DMS153 treated with DMSO at 0.1 percent for 48 hours (cell line): ENCODE measurements around the gene TUBB4A.
"Not testable (repeated sequence)": the region's sequence is repeated elsewhere in the genome, so short reads cannot be mapped to it uniquely, and the experiment has no call there.

Experiments
- DNase-seq: peaks from one replicate; lab custom pipeline; 2025; ENCODE audit not compliant: unreplicated experiment; lab: John Stamatoyannopoulos, UW

The TUBB4A gene

DNA sequence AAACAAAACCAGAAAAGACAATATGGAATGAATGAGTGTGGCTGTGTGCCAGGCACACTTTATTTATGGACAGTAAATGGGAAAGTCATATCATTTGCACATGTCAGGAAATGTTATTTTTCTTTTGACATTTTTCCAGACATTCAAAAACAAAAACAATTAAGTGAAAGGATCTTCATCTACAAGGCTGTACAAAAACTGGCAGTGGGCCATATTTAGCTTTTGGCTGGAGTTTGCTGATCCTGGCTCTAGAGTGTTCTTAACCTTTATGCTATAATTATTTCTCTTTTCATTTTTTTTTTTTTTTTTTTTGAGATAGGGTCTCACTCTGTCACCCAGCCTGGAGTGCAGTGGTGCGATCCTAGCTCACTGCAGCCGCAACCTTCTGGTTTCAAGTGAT, 22.2 kb upstream of the TUBB4A start:
- no peak for DNase-seq

- DNase-seq: no peak
Measured at GRCh38 chr19:6522712-6523111, 20.6 kb upstream of the TUBB4A start.

DNA sequence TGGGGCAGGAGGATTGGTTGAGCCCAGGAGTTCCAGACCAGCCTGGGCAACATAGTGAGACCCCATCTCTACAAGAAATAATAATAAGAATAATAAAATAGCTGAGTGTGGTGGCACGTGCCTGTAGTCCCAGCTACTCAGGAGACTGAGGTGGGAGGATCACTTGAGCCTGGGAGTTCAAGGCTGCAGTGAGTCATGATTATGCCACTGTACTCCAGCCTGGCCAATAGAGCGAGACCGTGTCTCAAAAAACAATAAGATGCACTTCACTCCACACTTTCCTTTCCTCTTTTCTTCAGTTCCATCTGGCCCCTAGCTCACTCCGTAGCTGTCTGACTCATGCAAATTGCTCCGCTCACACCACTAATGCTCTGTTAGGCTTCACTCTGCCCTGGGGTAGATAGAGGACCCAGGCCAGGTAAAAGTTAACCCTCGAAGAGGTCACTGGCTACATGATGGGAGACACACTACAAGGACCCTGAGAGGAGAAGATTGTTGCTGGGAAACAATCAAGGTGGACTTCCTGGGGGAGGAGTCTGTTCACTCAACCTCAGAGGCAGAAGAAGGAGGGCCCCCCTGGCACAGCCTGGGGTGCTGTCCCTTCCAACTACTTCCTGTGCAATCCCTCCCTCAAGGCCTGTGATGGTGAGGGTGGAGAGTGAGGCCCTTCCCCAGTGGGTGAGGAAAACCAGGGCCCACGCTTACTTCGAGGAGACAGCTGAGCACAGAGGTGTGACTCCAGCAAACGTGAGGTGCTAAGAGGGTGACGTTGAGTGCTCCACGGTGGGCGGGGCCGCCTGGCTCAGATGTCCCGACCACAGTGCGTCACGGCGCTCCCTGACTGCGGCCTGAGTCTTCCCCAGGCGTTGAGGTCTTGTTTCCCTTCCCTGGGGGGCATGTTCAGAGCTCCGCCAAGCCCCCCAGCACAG, 19.9 kb upstream of the TUBB4A start:
- no peak for DNase-seq

- no peak for DNase-seq
Measured at GRCh38 chr19:6519289-6519688, 17.2 kb upstream of the TUBB4A start.

DNA sequence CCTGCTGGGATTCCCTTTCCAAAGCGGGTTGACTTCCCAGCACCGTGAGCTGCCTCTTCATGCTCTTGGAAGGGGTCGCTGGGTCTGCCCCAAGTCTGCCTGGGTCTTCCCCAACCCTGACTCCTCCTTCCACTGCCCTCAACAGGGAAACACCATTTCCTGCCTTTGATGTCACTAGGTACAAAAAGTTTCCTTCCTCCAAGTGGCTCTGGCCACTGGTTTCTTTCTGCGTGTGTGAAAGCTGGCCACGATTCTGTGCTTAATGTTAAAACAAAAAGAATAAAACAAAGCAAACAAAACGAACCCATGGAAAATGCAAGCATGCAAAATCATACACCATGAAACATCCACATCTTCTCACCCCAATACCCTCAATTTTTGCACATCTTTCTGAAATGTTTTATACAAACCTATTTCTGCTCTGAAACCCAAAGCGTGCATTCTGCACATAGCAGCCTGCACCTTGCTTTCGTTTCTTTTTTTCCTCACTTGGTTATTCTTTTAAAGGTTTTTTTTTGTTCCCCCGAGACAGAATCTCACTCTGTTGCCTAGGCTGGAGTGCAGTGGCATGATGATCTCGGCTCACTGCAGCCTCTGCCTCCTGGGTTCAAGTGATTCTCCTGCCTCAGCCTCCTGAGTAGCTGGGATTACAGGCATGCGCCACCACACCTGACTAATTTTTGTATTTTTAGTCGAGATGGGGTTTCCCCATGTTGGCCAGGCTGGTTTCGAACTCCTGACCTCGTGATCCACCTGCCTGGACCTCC, 16.2 kb upstream of the TUBB4A start:
- no peak for DNase-seq

- peak; percentile 55 for DNase-seq
Measured at GRCh38 chr19:6516659-6517291, 14.7 kb upstream of the TUBB4A start.

GRCh38 chr19:6516018-6516658, 14.0 kb upstream of the TUBB4A start:
- DNase-seq: peak; percentile 88

DNA sequence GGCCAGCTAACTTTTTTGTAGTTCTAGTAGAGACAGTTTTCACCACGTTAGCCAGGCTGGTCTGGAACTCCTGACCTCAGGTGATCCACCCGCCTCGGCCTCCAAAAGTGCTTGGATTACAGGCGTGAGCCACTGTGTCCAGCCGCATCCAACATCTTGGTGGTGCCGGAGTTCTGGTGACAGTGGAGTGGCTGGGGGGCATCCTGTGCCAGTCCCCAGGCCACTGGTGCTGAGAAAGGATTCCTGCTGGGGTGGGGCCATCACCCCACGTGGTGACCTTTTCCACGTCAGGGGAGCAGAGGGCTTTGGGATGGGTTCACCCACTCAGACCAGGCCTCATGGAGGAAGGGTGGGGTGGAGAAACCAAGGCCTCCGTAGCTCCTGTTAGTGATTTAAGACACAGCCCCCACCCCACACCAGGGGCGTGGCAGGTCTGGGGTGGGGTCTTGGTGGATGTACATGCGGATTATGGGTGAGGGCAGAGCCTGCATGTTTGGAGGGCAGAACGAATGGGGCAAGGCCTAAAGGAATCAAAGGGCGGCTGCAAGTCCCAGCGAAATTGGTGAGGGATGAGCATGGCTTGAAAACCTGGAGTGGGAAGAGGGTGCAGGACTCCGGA, 12.9 kb upstream of the TUBB4A start:
- DNase-seq: no peak

GRCh38 chr19:6514089-6514488, 12.0 kb upstream of the TUBB4A start:
- DNase-seq: no peak

DNA sequence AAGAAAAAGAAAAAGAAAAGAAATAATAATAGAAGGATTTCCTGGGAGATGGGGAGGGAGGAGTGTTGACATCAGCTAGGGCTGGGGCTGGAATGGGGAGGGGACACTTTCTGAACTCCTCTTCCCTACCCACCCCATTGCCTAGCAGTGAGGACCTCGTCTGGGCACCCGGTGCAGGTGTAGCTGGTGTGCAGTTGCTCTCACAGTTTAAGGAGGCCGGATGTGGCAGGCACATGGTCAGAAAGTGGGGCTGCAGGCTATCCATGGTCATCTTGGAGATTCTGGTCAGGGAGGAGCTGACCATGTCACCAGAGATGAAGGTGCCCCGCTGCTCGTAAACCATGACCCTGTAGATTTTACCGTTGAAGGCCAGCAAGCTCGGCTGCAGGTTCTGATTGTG, 8.5 kb upstream of the TUBB4A start:
- DNase-seq: no peak

GRCh38 chr19:6509118-6509971, 7.2 kb upstream of the TUBB4A start:
- no peak for DNase-seq

- DNase-seq: not testable (repeated sequence)
Measured at GRCh38 chr19:6508028-6508771, 6.1 kb upstream of the TUBB4A start.

DNA sequence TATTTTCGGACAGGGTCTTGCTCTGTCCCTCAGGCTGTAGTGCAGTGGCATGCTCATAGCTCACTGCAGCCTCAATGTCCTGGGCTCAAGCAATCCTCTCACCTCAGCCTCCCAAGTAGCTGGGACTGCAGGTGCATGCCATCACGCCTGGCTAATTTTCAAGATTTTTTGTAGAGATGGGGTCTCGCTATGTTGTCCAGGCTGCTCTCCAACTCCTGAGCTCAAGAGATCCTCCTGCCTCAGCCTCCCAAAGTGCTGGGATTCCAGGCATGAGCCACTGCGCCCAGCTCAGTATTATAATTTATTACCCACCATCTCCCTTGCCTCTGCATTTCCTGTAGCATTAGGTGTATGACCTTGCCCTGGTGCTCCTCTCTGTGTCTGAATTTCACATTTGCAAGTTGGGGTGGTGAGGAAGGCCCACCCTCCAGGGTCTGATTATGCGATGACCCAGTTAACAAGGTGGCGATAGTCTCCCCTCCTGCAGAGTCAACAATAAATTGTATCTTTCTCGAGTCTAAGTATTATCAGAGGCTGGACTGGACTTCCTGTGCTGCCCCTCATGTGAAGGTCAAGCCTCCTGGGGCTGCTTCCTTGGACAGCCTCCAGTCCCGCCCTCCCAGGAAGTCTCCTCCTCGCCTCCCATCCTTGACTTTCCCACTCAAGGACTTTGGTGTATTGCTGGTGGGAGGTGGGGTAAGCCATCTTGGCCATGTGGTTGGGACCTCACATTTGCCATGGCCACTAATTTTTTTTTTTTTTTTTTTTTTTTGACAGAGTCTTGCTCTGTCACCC, 1.5 kb upstream of the TUBB4A start:
- DNase-seq: no peak

DNA sequence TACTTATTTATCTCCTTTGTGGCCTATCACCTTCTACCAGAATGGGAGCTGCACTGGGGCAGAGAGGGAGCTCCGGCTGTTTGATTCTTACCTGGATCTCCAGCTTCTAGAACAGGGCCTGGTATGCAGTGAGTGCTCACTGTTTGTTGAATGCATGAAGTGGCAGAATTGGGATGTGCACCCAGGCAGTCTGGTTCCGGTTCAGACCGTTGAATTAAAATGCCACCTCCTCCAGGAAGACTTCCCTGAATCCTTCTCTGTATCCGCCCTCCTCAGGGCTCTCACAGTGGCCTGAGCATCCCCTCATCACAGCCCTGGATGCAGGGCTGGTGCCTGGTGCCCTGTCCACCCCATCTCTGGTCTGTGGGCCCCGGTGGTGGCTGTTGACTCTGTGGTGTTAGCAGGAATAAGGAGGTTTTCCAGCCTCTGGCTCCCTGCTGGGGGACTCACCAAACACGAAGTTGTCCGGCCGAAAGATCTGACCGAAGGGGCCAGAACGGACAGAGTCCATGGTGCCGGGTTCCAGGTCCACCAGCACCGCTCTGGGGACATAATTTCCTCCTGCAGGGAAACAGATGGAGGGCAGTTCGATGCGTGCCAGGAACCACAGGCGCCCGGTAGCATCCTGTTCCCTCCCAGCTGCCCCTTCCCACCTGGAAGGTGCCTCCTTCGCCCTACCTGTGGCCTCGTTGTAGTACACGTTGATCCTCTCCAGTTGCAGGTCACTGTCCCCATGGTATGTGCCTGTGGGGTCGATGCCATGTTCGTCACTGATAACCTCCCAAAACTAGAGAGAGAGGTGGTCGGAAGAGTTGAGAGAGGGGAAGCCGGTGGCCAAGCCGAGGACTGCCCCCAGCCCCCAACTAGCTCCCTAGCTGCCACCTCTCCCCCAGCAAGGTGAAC, 1.0 kb downstream of the TUBB4A start:
- no peak for DNase-seq

DNA sequence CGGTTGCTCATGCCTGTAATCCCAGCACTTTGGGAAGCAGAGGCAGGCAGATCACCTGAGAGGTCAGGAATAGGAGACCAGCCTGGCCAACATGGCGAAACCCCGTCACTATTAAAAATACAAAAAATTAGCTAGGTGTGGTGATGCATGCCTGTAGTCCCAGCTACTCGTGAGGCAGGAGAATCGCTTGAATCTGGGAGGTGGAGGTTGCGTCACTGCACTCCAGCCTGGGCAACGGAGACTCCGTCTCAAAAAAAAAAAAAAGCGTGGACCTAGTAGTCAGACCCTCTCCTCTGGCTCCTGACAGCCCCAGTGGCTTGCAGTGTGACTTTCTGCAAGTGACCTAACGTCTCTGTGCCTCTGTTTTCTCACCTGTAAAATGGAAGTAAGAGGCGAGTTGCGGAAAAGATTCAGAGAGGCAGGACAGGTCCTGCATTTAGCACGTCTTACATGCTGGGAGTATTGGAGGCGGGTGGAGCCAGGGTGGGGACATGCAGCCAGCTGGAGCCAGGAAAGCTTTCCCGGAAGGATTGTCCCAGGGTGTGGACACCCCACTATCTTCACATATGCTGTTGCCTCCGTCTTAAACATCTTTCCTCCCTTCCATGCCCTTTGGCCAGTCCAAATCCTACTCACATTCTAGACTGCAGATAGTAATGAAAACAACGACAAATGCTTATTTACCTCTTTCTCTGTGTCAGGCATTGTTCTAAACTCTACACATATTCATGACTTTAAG, 2.9 kb downstream of the TUBB4A start:
- DNase-seq: no peak

DNA sequence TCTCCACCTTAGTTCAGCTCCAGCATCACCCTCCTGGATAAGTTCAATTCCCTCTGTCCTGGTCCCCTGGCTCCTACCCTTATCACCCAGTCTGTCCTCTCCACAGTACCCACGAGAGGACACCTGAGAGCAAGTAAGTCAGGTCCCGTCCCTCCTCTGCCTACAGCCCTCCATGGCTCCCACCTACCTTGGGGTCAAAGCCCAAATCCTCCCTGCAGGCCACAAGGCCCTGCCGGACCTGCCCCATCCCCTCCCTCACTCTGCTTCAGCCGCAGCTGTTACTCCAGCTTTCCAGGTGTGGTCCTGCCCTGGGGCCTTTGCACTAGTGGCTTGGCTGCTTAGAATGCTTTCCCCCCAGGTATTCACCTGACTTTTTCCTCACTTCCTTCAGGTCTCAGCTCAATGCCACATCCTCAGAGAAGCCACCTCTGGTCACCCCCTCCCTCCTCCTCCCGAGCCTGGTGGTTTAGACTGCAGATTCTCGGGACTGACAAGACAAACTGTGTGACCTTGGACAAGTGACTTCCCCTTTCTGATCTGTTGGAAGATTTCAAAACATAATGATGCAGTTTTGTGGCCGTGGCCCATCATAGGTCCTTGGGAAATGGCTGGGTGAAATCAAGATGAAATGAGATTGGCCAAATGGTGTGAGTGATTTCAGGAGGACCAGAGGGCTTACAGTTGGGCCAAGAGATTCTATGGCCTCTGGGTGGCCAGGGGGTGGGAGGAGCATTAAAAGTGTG, 3.6 kb downstream of the TUBB4A start:
- DNase-seq: no peak
